Keratinocyte (primary cell): Measurements from ENCODE around the gene TOM1L1. TPM values are rescaled to one million over a fixed set of nuclear protein-coding genes. Genes with fewer than 3 reads are reported as not detected.

Source experiments
- DNase-seq: peaks from one replicate; pipeline ENCODE4 v3.0.0-alpha.2; 2011; ENCODE audit warnings: low read depth, missing footprints, low spot score
- FAIRE-seq: peaks from 2 replicates; lab custom pipeline; 2011; peaks lifted over from hg19 to GRCh38; lab: Jason Lieb, UNC
- H2AFZ ChIP-seq: 2 replicates; pipeline ENCODE4 v1.6.0; 2012; ENCODE audit warnings: low read length, control low read depth, inconsistent platforms; ENCODE audit not compliant: control insufficient read depth
- H3K27ac ChIP-seq: 2 replicates; pipeline ENCODE4 v1.5.1; 2011; ENCODE audit warnings: low read length; ENCODE audit not compliant: control insufficient read depth, insufficient read depth
- H3K27me3 ChIP-seq: 3 replicates; pipeline ENCODE4 v1.6.0; 2011; ENCODE audit warnings: low read length; ENCODE audit not compliant: control insufficient read depth, insufficient read depth; ENCODE audit errors: extremely low read depth
- H3K36me3 ChIP-seq, 2 experiments: 2 replicates in 1 of 2; 3 replicates in 1 of 2; pipeline ENCODE4 v1.5.1; 2011; ENCODE audit warnings: low read length in 2 of 2, mild to moderate bottlenecking in 1 of 2; ENCODE audit not compliant: control insufficient read depth in 2 of 2, insufficient read depth in 2 of 2; ENCODE audit errors: extremely low read depth in 1 of 2
- H3K4me1 ChIP-seq: 3 replicates; pipeline ENCODE4 v1.5.1; 2011; ENCODE audit warnings: low read length; ENCODE audit not compliant: control insufficient read depth, insufficient read depth; ENCODE audit errors: extremely low read depth
- H3K4me2 ChIP-seq: 3 replicates; pipeline ENCODE4 v1.6.0; 2011; ENCODE audit warnings: low read depth, low read length; ENCODE audit not compliant: control insufficient read depth, insufficient read depth; ENCODE audit errors: extremely low read depth
- H3K4me3 ChIP-seq, 3 experiments: fragments of 200-600 bp in 1 of 3; sonication (generic) in 1 of 3; 2 replicates in 2 of 3; 3 replicates in 1 of 3; pipeline ENCODE4 v1.5.1; 2011 to 2016; ENCODE audit warnings: low read length in 3 of 3, mild to moderate bottlenecking in 3 of 3, control low read depth in 2 of 3, inconsistent platforms in 1 of 3, low read depth in 1 of 3, mixed read lengths in 1 of 3, mixed run types in 1 of 3, moderate library complexity in 1 of 3; ENCODE audit not compliant: control insufficient read depth in 2 of 3, insufficient read depth in 2 of 3; ENCODE audit errors: extremely low read depth in 1 of 3
- H3K79me2 ChIP-seq: 2 replicates; pipeline ENCODE4 v1.6.0; 2012; ENCODE audit warnings: low read length; ENCODE audit not compliant: control insufficient read depth, insufficient read depth
- H3K9ac ChIP-seq: 3 replicates; pipeline ENCODE4 v1.6.0; 2011; ENCODE audit warnings: low read length; ENCODE audit not compliant: control insufficient read depth, insufficient read depth; ENCODE audit errors: extremely low read depth
- H3K9me1 ChIP-seq: 3 replicates; pipeline ENCODE4 v1.6.0; 2011; ENCODE audit warnings: low read length; ENCODE audit not compliant: control insufficient read depth, insufficient read depth; ENCODE audit errors: extremely low read depth
- H3K9me3 ChIP-seq: 2 replicates; pipeline ENCODE4 v1.5.1; 2012; ENCODE audit warnings: low read depth, low read length; ENCODE audit not compliant: control insufficient read depth
- H4K20me1 ChIP-seq: 3 replicates; pipeline ENCODE4 v1.6.0; 2011; ENCODE audit warnings: low read length; ENCODE audit not compliant: control insufficient read depth, insufficient read depth; ENCODE audit errors: extremely low read depth
- CTCF ChIP-seq, 3 experiments: IDR thresholded peaks in 1 of 3; conservative IDR thresholded peaks in 1 of 3; optimal IDR thresholded peaks in 1 of 3; 2 replicates in 2 of 3; 3 replicates in 1 of 3; pipeline versions ENCODE3 to v1.5.1; 2011; ENCODE audit warnings: low read length in 3 of 3, mild to moderate bottlenecking in 3 of 3, moderate library complexity in 2 of 3, control low read depth in 1 of 3, inconsistent platforms in 1 of 3; ENCODE audit not compliant: insufficient read depth in 2 of 3; ENCODE audit errors: extremely low read depth in 1 of 3
- EZH2 ChIP-seq: IDR thresholded peaks from one replicate; pipeline ENCODE4 v1.6.1; 2012; ENCODE audit warnings: inconsistent platforms, mild to moderate bottlenecking, low read length, moderate library complexity
- dilution Hi-C: fragments of 300-500 bp; cut with MboI; formaldehyde crosslinking; loops from one replicate; pipeline ENCODE4 v1.7.0; 2020; ENCODE audit warnings: low sequenced_read_pairs; ENCODE audit not compliant: extremely low pct_ligation_motif_present
- polyA plus RNA-seq, 5 experiments: library from polyadenylated mRNA; depleted of rRNA in 3 of 5; stranded (reverse) in 3 of 5; stranded (forward) in 1 of 5; unstranded in 1 of 5; fragments of >200 nt; gene quantifications; 1 replicate in 1 of 5; 2 replicates in 3 of 5; 3 replicates in 1 of 5; pipeline versions ENCODE4 v1.2.1 to v1.2.3, GENCODE V29; 2011 to 2012; ENCODE audit warnings: missing spikeins in 2 of 5, low read depth in 1 of 5, low replicate concordance in 1 of 5

Gene TOM1L1
- polyA plus RNA-seq, 1 donor (not counting 4 experiments of a cell fraction or from before 2014, with no cell fraction given), result 90.1 TPM

GRCh38 chr17:54969658-54970572 is 69.3 kb downstream of the TOM1L1 start:
- DNase-seq (no peak), FAIRE-seq (no peak)
- Histone ChIP-seq H4K20me1 (no peaks in the 10 kb centered on the region), H3K4me2 (peak overlapping the region; percentile 98), H3K4me3 (peak overlapping the region; percentile 94 to 97 (median 96)), H3K9ac (peak overlapping the region; percentile 91), H3K9me3 (no peaks in the 10 kb centered on the region), H3K36me3 (peaks cover 0 to under 1% of the 10 kb centered on the region in 2 experiments), H3K4me1 (peaks cover 14% of the 10 kb centered on the region), H3K79me2 (peaks cover 40% of the 10 kb centered on the region), H3K9me1 (no peaks in the 10 kb centered on the region), H3K27me3 (no peaks in the 10 kb centered on the region), H3K27ac (peak overlapping the region; percentile 80), H2AFZ (peak overlapping the region; percentile 98)
- dilution Hi-C loops, result no loop called here
- TF ChIP-seq CTCF (optimal IDR thresholded peaks at IDR 0.05 in 1 of 3, IDR thresholded peaks at IDR 0.05 in 1 of 3, conservative IDR thresholded peaks at IDR 0.05 in 1 of 3; ENCODE audit: extremely low read depth in 1 of 3, insufficient read depth in 2 of 3, low read length in 3 of 3) (no peak), EZH2 (no peak)

- no peaks in the 10 kb centered on the region for H3K27me3 ChIP-seq
- dilution Hi-C loops, result no loop called here
- H3K27ac ChIP-seq, result no peak overlapping the region
- no peak overlapping the region for H3K4me3 ChIP-seq
- no peaks in the 10 kb centered on the region for H3K36me3 ChIP-seq
- no peak overlapping the region for H3K9ac ChIP-seq
- H3K9me3 ChIP-seq, result no peaks in the 10 kb centered on the region
- DNase-seq (no peak), FAIRE-seq (no peak)
- TF ChIP-seq CTCF (optimal IDR thresholded peaks at IDR 0.05 in 1 of 3, IDR thresholded peaks at IDR 0.05 in 1 of 3, conservative IDR thresholded peaks at IDR 0.05 in 1 of 3; ENCODE audit: extremely low read depth in 1 of 3, insufficient read depth in 2 of 3, low read length in 3 of 3) (no peak), EZH2 (no peak)
- H4K20me1 ChIP-seq, result no peaks in the 10 kb centered on the region
- H2AFZ ChIP-seq, result no peak overlapping the region
- no peak overlapping the region for H3K4me2 ChIP-seq
- peaks cover 35% of the 10 kb centered on the region for H3K79me2 ChIP-seq
- H3K4me1 ChIP-seq, result peaks cover 14% of the 10 kb centered on the region
- no peaks in the 10 kb centered on the region for H3K9me1 ChIP-seq
These were observed 70.5 kb downstream of the TOM1L1 start for GRCh38 chr17:54971147-54971546.
